Measurements from ENCODE around the gene ABR.

Gene ABR

GRCh38 chr17:983921-984320, 195.9 kb downstream of the ABR start:
- no peak for TF ChIP-seq CTCF (conservative IDR thresholded peaks at IDR 0.05; ENCODE audit: low read depth, low read length)
- Histone ChIP-seq H3K9ac (no peak overlapping the region), H3K36me3 (ENCODE audit: insufficient read depth) (no peaks in the 10 kb centered on the region), H3K27me3 (ENCODE audit: insufficient read depth, low read depth) (no peaks in the 10 kb centered on the region), H3K4me1 (ENCODE audit: low read depth, poor library complexity, severe bottlenecking) (peaks cover 6% of the 10 kb centered on the region), H3K4me2 (no peak overlapping the region), H3K4me3 (IDR thresholded peaks at IDR 0.05; ENCODE audit: insufficient read depth, low read depth, low read length) (no peak overlapping the region), H3K79me2 (ENCODE audit: insufficient read depth, low read depth) (no peaks in the 10 kb centered on the region), H3K27ac (no peak overlapping the region), H2AFZ (ENCODE audit: low read depth) (no peak overlapping the region), H4K20me1 (ENCODE audit: insufficient read depth) (no peaks in the 10 kb centered on the region)

GRCh38 chr17:981292-981658, 198.5 kb downstream of the ABR start:
- H3K9ac ChIP-seq = no peak overlapping the region
- peaks cover 24% of the 10 kb centered on the region for H3K27me3 ChIP-seq (ENCODE audit: insufficient read depth, low read depth)
- H3K4me2 ChIP-seq = 0 out of 2 replicates have a peak overlapping the region, but pooled peaks have one; percentile 21
- no peaks in the 10 kb centered on the region for H3K36me3 ChIP-seq (ENCODE audit: insufficient read depth)
- H3K4me1 ChIP-seq (ENCODE audit: low read depth, poor library complexity, severe bottlenecking) = peaks cover 6% of the 10 kb centered on the region
- no peaks in the 10 kb centered on the region for H4K20me1 ChIP-seq (ENCODE audit: insufficient read depth)
- TF ChIP-seq CTCF (conservative IDR thresholded peaks at IDR 0.05; ENCODE audit: low read depth, low read length) = no peak; the same call in 1 of the 2 replicates
- H2AFZ ChIP-seq (ENCODE audit: low read depth) = peak overlapping the region; percentile 19; the same call in 1 of the 2 replicates
- H3K27ac ChIP-seq = no peak overlapping the region
- H3K4me3 ChIP-seq (IDR thresholded peaks at IDR 0.05; ENCODE audit: insufficient read depth, low read depth, low read length) = no peak overlapping the region
- no peaks in the 10 kb centered on the region for H3K79me2 ChIP-seq (ENCODE audit: insufficient read depth, low read depth)

- TF ChIP-seq CTCF (conservative IDR thresholded peaks at IDR 0.05; ENCODE audit: low read depth, low read length) = peak; percentile 45
- H2AFZ ChIP-seq (ENCODE audit: low read depth) = peak overlapping the region; percentile 41; the same call in 1 of the 2 replicates
- no peak overlapping the region for H3K27ac ChIP-seq
- H4K20me1 ChIP-seq (ENCODE audit: insufficient read depth) = no peaks in the 10 kb centered on the region
- H3K4me3 ChIP-seq (IDR thresholded peaks at IDR 0.05; ENCODE audit: insufficient read depth, low read depth, low read length) = no peak overlapping the region
- H3K4me2 ChIP-seq = peak overlapping the region; percentile 45; the same call in 1 of the 2 replicates
- H3K79me2 ChIP-seq (ENCODE audit: insufficient read depth, low read depth) = no peaks in the 10 kb centered on the region
- no peak overlapping the region for H3K9ac ChIP-seq
- H3K4me1 ChIP-seq (ENCODE audit: low read depth, poor library complexity, severe bottlenecking) = peaks cover 6% of the 10 kb centered on the region
- H3K27me3 ChIP-seq (ENCODE audit: insufficient read depth, low read depth) = peaks cover 31% of the 10 kb centered on the region
- no peaks in the 10 kb centered on the region for H3K36me3 ChIP-seq (ENCODE audit: insufficient read depth)
Measured at GRCh38 chr17:980406-981291, 199.1 kb downstream of the ABR start.

GRCh38 chr17:979539-980405, 200.0 kb downstream of the ABR start, which contains the start of gene NXN:
Gene NXN (minus strand): TSS chr17:979776.
- Histone ChIP-seq H3K36me3 (ENCODE audit: insufficient read depth) (no peaks in the 10 kb centered on the region), H3K4me2 (peak within 1 kb of the TSS; percentile 45; the same call in 1 of the 2 replicates), H4K20me1 (ENCODE audit: insufficient read depth) (no peaks in the 10 kb centered on the region), H2AFZ (ENCODE audit: low read depth) (peak within 1 kb of the TSS; percentile 41; the same call in 1 of the 2 replicates), H3K79me2 (ENCODE audit: insufficient read depth, low read depth) (no peaks in the 10 kb centered on the region), H3K9ac (no peak within 1 kb of the TSS), H3K27me3 (ENCODE audit: insufficient read depth, low read depth) (peaks cover 38% of the 10 kb centered on the region), H3K4me3 (IDR thresholded peaks at IDR 0.05; ENCODE audit: insufficient read depth, low read depth, low read length) (no peak within 1 kb of the TSS), H3K4me1 (ENCODE audit: low read depth, poor library complexity, severe bottlenecking) (peaks cover 6% of the 10 kb centered on the region), H3K27ac (no peak within 1 kb of the TSS)
- no peak for TF ChIP-seq CTCF (conservative IDR thresholded peaks at IDR 0.05; ENCODE audit: low read depth, low read length)
